Astrocyte of the cerebellum (primary cell): Measurements from ENCODE around the gene WASF3.

Experiments used
- DNase-seq: peaks from one replicate; pipeline ENCODE4 v3.0.0-alpha.2; 2011; ENCODE audit warnings: low read depth
- H3K4me3 ChIP-seq: 2 replicates; pipeline ENCODE4 v1.5.1; 2011; ENCODE audit warnings: mild to moderate bottlenecking, low read depth, low read length, moderate library complexity
- in situ Hi-C: cut with HindIII; loops from 2 replicates; pipeline ENCODE4 v1.10.0; 2017; ENCODE audit warnings: low sequenced_read_pairs
- TF ChIP-seq, protein P1 (sequence below): IDR thresholded peaks from 2 replicates; pipeline ENCODE4 v1.5.1; 2012; ENCODE audit warnings: low read length, low read depth, moderate library complexity, mild to moderate bottlenecking; ENCODE audit errors: missing control alignments

Gene WASF3

GRCh38 chr13:26531742-26532141, 25.7 kb upstream of the WASF3 start:
- TF ChIP-seq, protein P1, sequence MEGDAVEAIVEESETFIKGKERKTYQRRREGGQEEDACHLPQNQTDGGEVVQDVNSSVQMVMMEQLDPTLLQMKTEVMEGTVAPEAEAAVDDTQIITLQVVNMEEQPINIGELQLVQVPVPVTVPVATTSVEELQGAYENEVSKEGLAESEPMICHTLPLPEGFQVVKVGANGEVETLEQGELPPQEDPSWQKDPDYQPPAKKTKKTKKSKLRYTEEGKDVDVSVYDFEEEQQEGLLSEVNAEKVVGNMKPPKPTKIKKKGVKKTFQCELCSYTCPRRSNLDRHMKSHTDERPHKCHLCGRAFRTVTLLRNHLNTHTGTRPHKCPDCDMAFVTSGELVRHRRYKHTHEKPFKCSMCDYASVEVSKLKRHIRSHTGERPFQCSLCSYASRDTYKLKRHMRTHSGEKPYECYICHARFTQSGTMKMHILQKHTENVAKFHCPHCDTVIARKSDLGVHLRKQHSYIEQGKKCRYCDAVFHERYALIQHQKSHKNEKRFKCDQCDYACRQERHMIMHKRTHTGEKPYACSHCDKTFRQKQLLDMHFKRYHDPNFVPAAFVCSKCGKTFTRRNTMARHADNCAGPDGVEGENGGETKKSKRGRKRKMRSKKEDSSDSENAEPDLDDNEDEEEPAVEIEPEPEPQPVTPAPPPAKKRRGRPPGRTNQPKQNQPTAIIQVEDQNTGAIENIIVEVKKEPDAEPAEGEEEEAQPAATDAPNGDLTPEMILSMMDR: no peak
- H3K4me3 ChIP-seq: no peak overlapping the region
- in situ Hi-C loops: no loop called here
- no peak for DNase-seq

GRCh38 chr13:26534036-26534726, 23.3 kb upstream of the WASF3 start:
- no peak overlapping the region for H3K4me3 ChIP-seq
- in situ Hi-C loops: no loop called here
- no peak for DNase-seq
- TF ChIP-seq, protein P1: no peak

DNA sequence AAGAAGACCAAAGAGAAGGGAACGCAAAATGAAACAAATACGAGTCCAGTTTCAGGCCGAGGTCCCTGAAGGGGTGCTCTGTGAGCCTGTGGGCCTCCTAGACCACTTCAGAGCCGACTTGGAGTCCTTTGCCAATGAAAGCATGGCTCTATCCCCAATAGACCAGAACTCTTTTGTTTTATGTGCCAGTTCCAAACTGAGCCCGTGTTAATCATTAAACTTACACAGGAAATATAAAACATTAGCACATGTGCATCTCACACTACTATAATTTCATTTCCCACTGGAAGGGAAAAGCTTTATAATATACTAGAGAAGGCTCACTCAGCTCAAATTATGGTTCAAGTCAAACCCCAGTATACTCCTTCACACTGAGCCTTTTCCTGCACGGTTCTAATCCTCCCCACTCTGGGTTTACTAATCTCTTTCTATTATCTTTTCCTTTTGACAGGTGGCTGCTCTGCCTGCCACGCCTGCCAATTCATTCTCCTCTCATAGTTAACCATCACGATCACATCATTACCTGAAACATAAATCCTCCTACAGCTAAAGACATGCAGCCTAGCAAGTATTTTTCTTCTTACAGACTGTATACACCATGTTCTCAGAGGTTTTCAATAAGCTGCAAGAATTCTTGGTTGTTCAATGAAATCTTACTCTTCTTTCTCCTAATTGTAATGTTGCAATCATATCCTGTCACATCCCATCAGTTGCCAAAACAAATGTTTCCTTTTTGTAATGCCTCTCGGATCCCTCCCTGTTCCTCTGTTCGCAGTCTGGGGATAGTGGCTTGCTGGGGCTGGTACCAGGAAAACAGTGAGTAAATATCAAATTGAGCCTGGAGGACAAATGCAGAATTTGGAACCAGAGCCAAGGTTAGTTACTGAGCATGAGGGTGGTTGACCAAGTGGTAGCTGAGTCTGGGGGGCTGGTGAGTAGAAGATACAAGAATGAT, 18.8 kb upstream of the WASF3 start:
- no peak for DNase-seq
- in situ Hi-C loops: no loop called here
- TF ChIP-seq, protein P1: no peak
- no peak overlapping the region for H3K4me3 ChIP-seq

DNA sequence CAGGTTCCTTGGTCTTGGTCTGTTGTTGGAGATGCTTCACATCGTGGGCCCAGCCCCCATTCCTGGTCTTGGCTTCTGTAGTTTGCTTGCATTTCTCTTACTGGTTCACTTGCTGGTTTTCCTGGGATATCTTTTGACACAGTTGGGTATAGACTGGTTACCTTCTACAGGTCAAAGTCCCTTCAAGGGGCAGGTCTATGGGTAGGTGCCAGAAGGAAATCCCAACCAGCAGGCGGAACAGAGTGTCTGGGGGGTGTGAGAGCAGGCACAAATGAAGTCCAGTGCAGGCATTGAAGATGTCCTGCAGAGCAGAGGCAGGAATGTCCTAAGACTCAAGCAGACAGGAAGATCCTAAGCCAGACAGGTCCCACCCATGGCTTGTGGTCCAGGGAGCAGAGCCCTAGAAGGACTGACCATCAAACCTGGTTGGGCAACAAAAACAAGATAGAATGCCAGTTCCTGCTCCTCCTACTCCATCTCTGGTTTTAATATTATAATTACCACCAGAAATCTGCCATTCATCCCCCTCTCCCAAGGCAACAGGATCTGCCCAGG, 17.7 kb upstream of the WASF3 start:
- no peak overlapping the region for H3K4me3 ChIP-seq
- TF ChIP-seq, protein P1: no peak
- no peak for DNase-seq
- in situ Hi-C loops: no loop called here

- in situ Hi-C loops: no loop called here
- no peak for DNase-seq
- no peak overlapping the region for H3K4me3 ChIP-seq
- TF ChIP-seq, protein P1: no peak
Measured at GRCh38 chr13:26540334-26540733, 17.1 kb upstream of the WASF3 start.

GRCh38 chr13:26541041-26541440, 16.4 kb upstream of the WASF3 start:
- H3K4me3 ChIP-seq: no peak overlapping the region
- DNase-seq: no peak
- TF ChIP-seq, protein P1: no peak
- in situ Hi-C loops: no loop called here
